ENCODE results near the gene AOPEP.

Gene AOPEP

GRCh38 chr9:95090023-95090791 lies 363.7 kb downstream of the AOPEP start:
- TF ChIP-seq, protein P1, sequence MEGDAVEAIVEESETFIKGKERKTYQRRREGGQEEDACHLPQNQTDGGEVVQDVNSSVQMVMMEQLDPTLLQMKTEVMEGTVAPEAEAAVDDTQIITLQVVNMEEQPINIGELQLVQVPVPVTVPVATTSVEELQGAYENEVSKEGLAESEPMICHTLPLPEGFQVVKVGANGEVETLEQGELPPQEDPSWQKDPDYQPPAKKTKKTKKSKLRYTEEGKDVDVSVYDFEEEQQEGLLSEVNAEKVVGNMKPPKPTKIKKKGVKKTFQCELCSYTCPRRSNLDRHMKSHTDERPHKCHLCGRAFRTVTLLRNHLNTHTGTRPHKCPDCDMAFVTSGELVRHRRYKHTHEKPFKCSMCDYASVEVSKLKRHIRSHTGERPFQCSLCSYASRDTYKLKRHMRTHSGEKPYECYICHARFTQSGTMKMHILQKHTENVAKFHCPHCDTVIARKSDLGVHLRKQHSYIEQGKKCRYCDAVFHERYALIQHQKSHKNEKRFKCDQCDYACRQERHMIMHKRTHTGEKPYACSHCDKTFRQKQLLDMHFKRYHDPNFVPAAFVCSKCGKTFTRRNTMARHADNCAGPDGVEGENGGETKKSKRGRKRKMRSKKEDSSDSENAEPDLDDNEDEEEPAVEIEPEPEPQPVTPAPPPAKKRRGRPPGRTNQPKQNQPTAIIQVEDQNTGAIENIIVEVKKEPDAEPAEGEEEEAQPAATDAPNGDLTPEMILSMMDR (conservative IDR thresholded peaks at IDR 0.05) = no peak

GRCh38 chr9:95090871-95091577 lies 364.5 kb downstream of the AOPEP start:
- TF ChIP-seq, protein P1 (conservative IDR thresholded peaks at IDR 0.05) = no peak
- no peak overlapping the region for H3K27ac ChIP-seq

More at GRCh38 chr9:95090023-95090791, 363.7 kb downstream of the AOPEP start:
- H3K27ac ChIP-seq = no peak overlapping the region

DNA sequence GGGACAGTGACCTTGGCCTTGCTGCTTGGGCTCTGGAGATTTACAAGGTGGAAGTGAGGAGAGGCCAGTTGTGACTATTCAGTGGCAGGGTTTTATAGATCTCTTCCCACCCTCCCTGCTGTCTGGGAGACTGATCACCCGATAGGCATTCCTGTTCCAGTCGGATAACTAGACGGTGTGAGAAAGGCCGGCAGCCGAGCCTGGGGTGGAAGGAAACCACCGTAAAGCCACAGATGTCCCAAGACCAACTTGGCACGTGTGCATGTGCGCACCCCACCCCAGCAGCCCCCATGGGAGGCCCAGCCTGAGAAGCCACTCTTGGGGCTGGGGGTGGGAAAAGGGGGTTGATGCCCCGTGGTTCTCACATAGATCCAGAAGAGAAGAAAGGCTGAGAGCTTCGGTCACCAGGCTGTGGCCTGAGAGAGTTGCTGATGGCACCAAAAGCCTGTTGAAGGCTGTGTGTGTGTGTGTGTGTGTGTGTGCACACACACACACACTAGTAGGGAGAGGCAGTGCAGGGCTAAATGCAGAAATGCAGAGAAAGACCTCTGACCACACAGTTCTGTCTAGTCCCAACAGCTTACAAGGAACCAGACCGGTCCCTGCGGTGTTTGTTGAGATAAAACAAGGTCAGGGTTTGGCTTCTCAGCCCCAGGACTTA lies 365.2 kb downstream of the AOPEP start:
- TF ChIP-seq, protein P1 (conservative IDR thresholded peaks at IDR 0.05) = no peak
- peak overlapping the region; percentile 22; the same call in 1 of the 2 replicates for H3K27ac ChIP-seq

- TF ChIP-seq, protein P1 (conservative IDR thresholded peaks at IDR 0.05) = no peak
- peak overlapping the region; percentile 22 for H3K27ac ChIP-seq
These were observed 366.0 kb downstream of the AOPEP start for GRCh38 chr9:95092262-95093072.

DNA sequence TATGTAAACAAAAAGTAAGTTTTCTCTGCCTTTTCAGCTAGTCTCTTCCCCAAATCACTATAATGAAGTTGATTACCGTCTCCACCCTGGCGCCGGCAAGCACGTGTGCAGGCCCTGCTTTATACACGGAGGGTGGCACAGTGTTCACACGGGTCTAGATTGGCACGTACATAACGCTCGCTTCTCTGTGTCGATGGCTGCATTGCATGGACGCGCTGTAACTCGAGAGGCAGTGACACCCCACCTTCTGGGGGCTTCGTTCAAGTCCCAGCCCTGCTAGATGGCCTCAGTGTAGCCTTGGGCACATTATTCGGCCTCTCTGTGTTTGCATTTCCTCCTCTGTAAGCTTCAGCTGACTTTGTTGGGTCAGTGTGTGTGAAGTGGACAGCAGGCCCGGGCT lies 367.1 kb downstream of the AOPEP start:
- TF ChIP-seq, protein P1 (conservative IDR thresholded peaks at IDR 0.05) = no peak
- H3K27ac ChIP-seq = no peak overlapping the region; the same call in 1 of the 2 replicates

DNA sequence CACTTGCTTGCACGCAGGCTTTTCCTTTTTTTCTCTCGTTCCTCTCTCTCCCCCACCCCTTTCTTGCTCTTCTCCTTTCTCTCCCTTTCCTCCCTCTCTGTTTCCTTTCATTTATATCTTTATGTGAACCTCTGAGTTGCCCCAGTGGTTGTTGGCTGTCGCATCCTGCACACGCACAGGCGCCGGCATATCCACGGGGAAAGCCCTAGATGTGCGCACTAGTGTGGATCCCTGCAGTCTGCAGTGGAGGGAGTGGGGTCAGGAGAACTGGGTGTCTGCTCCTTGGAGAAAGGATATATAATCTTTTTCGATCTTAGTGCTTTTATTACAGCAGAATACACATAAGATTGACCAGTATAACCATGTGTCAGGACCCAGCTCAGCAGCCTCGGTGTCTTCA lies 367.5 kb downstream of the AOPEP start:
- H3K27ac ChIP-seq = no peak overlapping the region
- TF ChIP-seq, protein P1 (conservative IDR thresholded peaks at IDR 0.05) = no peak
